VCaP (cell line): ENCODE measurements around the gene BICDL1.
A peak's percentile ranks its signal among the peaks of the same experiment; 100 is the strongest.

Experiments
- H3K27ac ChIP-seq: fragments of 450-650 bp; 2 replicates; pipeline ENCODE4 v1.5.1; 2017
- CTCF ChIP-seq: fragments of 450-650 bp; conservative IDR thresholded peaks from 2 replicates; pipeline ENCODE4 v1.5.1; 2017; ENCODE audit warnings: mild to moderate bottlenecking, moderate library complexity

Gene BICDL1

GRCh38 chr12:120132863-120133385 lies 143.9 kb downstream of the BICDL1 start:
- H3K27ac ChIP-seq, result peak overlapping the region; percentile 58
- no peak for TF ChIP-seq CTCF

- 0 out of 2 replicates have a peak overlapping the region, but pooled peaks have one; percentile 5 for H3K27ac ChIP-seq
- no peak for TF ChIP-seq CTCF
These were observed 145.4 kb downstream of the BICDL1 start for GRCh38 chr12:120134307-120134980.

GRCh38 chr12:120136093-120136770 lies 147.2 kb downstream of the BICDL1 start:
- no peak for TF ChIP-seq CTCF
- peak overlapping the region; percentile 11; the same call in 1 of the 2 replicates for H3K27ac ChIP-seq

- H3K27ac ChIP-seq, result peak overlapping the region; percentile 11; the same call in 1 of the 2 replicates
- no peak for TF ChIP-seq CTCF
These were observed 148.8 kb downstream of the BICDL1 start for GRCh38 chr12:120137833-120138232.

- no peak overlapping the region for H3K27ac ChIP-seq
- no peak for TF ChIP-seq CTCF
These were observed 149.3 kb downstream of the BICDL1 start for GRCh38 chr12:120138366-120138765.

- no peak overlapping the region for H3K27ac ChIP-seq
- TF ChIP-seq CTCF, result no peak
These were observed 150.9 kb downstream of the BICDL1 start for GRCh38 chr12:120139958-120140357.

- no peak overlapping the region for H3K27ac ChIP-seq
- no peak for TF ChIP-seq CTCF
These were observed 151.6 kb downstream of the BICDL1 start for GRCh38 chr12:120140603-120141002.
